HepG2 (cell line): ENCODE measurements around the gene ANKRD40. TPM values are rescaled to one million over a fixed set of nuclear protein-coding genes. Genes with fewer than 3 reads are reported as not detected.

Experiments used
- AKAP8 ChIP-seq: sonication (generic); formaldehyde crosslinking; IDR thresholded peaks from 2 replicates; pipeline ENCODE4 v1.5.1; 2020; ENCODE audit warnings: mild to moderate bottlenecking, missing genetic modification reagents
- AKNA ChIP-seq: sonication (generic); formaldehyde crosslinking; IDR thresholded peaks from 2 replicates; pipeline ENCODE4 v1.4.0; 2020; ENCODE audit warnings: missing genetic modification reagents, borderline replicate concordance
- ARID4A ChIP-seq: sonication (generic); formaldehyde crosslinking; IDR thresholded peaks from 2 replicates; pipeline ENCODE4 v1.5.0; 2020; ENCODE audit warnings: mild to moderate bottlenecking, missing genetic modification reagents, borderline replicate concordance
- ATM ChIP-seq: fragments of 450-650 bp; IDR thresholded peaks from 2 replicates; pipeline ENCODE4 v1.7.1; 2017; ENCODE audit warnings: mild to moderate bottlenecking, borderline replicate concordance
- HNRNPK ChIP-seq: fragments of 200-400 bp; formaldehyde crosslinking; IDR thresholded peaks from 2 replicates; pipeline ENCODE4 v1.6.1; 2018; ENCODE audit warnings: low read length, low read depth, moderate library complexity, mild to moderate bottlenecking; ENCODE audit not compliant: poor library complexity, severe bottlenecking
- MAZ ChIP-seq, 2 experiments: sonication (generic) in 1 of 2; formaldehyde crosslinking in 1 of 2; IDR thresholded peaks; 2 replicates each; pipeline versions ENCODE4 v1.5.0 to v1.6.1; 2012 to 2020; ENCODE audit warnings: low read depth in 2 of 2, mild to moderate bottlenecking in 2 of 2, borderline replicate concordance in 1 of 2, improper control_type of control experiment in 1 of 2, low read length in 1 of 2, missing genetic modification reagents in 1 of 2, moderate library complexity in 1 of 2
- MTA1 ChIP-seq: sonication (generic); formaldehyde crosslinking; IDR thresholded peaks from 2 replicates; pipeline ENCODE4 v1.4.0; 2020; ENCODE audit warnings: missing genetic modification reagents, mild to moderate bottlenecking, borderline replicate concordance
- NFKBIZ ChIP-seq: IDR thresholded peaks from 2 replicates; pipeline ENCODE4 v1.6.1; 2018; ENCODE audit warnings: missing genetic modification reagents, missing compliant biosample characterization
- PHF8 ChIP-seq: sonication (generic); formaldehyde crosslinking; IDR thresholded peaks from 2 replicates; pipeline ENCODE4 v1.5.0; 2020; ENCODE audit warnings: missing genetic modification reagents
- PPARG ChIP-seq: conservative IDR thresholded peaks from 2 replicates; pipeline ENCODE4 v1.6.1; 2016; ENCODE audit warnings: missing biosample characterization, missing genetic modification reagents
- SMYD3 ChIP-seq: sonication (generic); formaldehyde crosslinking; IDR thresholded peaks from 2 replicates; pipeline ENCODE4 v1.8.1; 2023; ENCODE audit warnings: mild to moderate bottlenecking, missing genetic modification reagents
- SP4 ChIP-seq: sonication (generic); formaldehyde crosslinking; IDR thresholded peaks from 2 replicates; pipeline ENCODE4 v1.8.1; 2023; ENCODE audit warnings: mild to moderate bottlenecking, missing genetic modification reagents
- TBX3 ChIP-seq: fragments of 450-650 bp; IDR thresholded peaks from 2 replicates; pipeline ENCODE4 v1.6.1; 2017; ENCODE audit warnings: antibody characterized with exemption, mild to moderate bottlenecking, inconsistent platforms, borderline replicate concordance
- THAP11 ChIP-seq: IDR thresholded peaks from 2 replicates; pipeline ENCODE4 v1.6.1; 2016; ENCODE audit warnings: missing biosample characterization, missing genetic modification reagents
- ZBTB38 ChIP-seq: sonication (generic); formaldehyde crosslinking; IDR thresholded peaks from 2 replicates; pipeline ENCODE4 v1.5.1; 2020; ENCODE audit warnings: mild to moderate bottlenecking, missing genetic modification reagents
- ZNF20 ChIP-seq: sonication (generic); formaldehyde crosslinking; IDR thresholded peaks from 2 replicates; pipeline ENCODE4 v1.4.0; 2020; ENCODE audit warnings: mild to moderate bottlenecking, moderate library complexity, missing genetic modification reagents
- ZNF546 ChIP-seq: sonication (generic); formaldehyde crosslinking; conservative IDR thresholded peaks from 2 replicates; pipeline ENCODE4 v1.8.1; 2023; ENCODE audit warnings: mild to moderate bottlenecking, missing genetic modification reagents
- ZNF572 ChIP-seq: sonication (generic); formaldehyde crosslinking; IDR thresholded peaks from 2 replicates; pipeline ENCODE4 v1.5.1; 2020; ENCODE audit warnings: mild to moderate bottlenecking, missing genetic modification reagents
- ZNF660 ChIP-seq: sonication (generic); formaldehyde crosslinking; IDR thresholded peaks from 2 replicates; pipeline ENCODE4 v1.5.1; 2020; ENCODE audit warnings: mild to moderate bottlenecking, low read depth, missing genetic modification reagents, borderline replicate concordance
- ZNF83 ChIP-seq: sonication (generic); formaldehyde crosslinking; IDR thresholded peaks from 2 replicates; pipeline ENCODE4 v1.4.0; 2020; ENCODE audit warnings: missing genetic modification reagents, mild to moderate bottlenecking, borderline replicate concordance
- polyA plus RNA-seq, 8 experiments: library from polyadenylated mRNA; depleted of rRNA in 3 of 8; stranded (reverse) in 7 of 8; unstranded in 1 of 8; fragments of >200 nt; fragmentation: Illumina TruSeq in 4 of 8; extraction: Trizol in 4 of 8; gene quantifications; 2 replicates each; pipeline versions ENCODE4 v1.2.1 to v1.2.3, GENCODE V29; 2011 to 2016; ENCODE audit warnings: low read depth in 4 of 8, missing spikeins in 1 of 8, mixed read lengths in 1 of 8; ENCODE audit not compliant: insufficient read depth in 1 of 8
- total RNA-seq, 5 experiments: library from RNA; depleted of rRNA; stranded (reverse); fragments of >200 nt; fragmentation: Illumina TruSeq; extraction: Trizol; gene quantifications; 2 replicates each; pipeline ENCODE4 v1.2.3, GENCODE V29; 2016; ENCODE audit warnings: low read depth in 1 of 5

Gene ANKRD40
- total and polyA plus RNA-seq, 2 of the 13 experiments (the other 11 are each of a cell fraction or from before 2014, with no cell fraction given) = 35.0 to 46.4 TPM

GRCh38 chr17:50667259-50668024 is 40.3 kb downstream of the ANKRD40 start (continued):
- TF ChIP-seq ARID4A (CRISPR knock-in tag) (no peak), ZNF83 (CRISPR knock-in tag) (no peak), TBX3 (no peak), SMYD3 (CRISPR knock-in tag) (no peak), AKAP8 (CRISPR knock-in tag) (no peak), SP4 (CRISPR knock-in tag) (no peak), ZNF572 (CRISPR knock-in tag) (0 out of 2 replicates have a peak, but pooled peaks have one; percentile 51), NFKBIZ (CRISPR knock-in tag) (no peak), ZBTB38 (peak; percentile 82; the same call in 1 of the 2 replicates), HNRNPK (no peak), AKNA (CRISPR knock-in tag) (no peak), ZNF20 (CRISPR knock-in tag) (no peak), MAZ (IDR thresholded peaks at IDR 0.05; ENCODE audit: borderline replicate concordance, low read depth, low read length) (no peak), MAZ (CRISPR knock-in tag; IDR thresholded peaks at IDR 0.05; ENCODE audit: low read depth) (0 out of 2 replicates have a peak, but pooled peaks have one; percentile 18), ZNF546 (CRISPR knock-in tag) (no peak), PHF8 (CRISPR knock-in tag) (0 out of 2 replicates have a peak, but pooled peaks have one; percentile 23), ZNF660 (CRISPR knock-in tag) (no peak), PPARG (no peak), MTA1 (CRISPR knock-in tag) (0 out of 2 replicates have a peak, but pooled peaks have one; percentile 9), ATM (no peak), THAP11 (CRISPR knock-in tag) (no peak)
